H1 (cell line): ENCODE results near the gene BNC2. TPM values are rescaled to one million over a fixed set of nuclear protein-coding genes. Genes with fewer than 3 reads are reported as not detected.

Source experiments
- CTCF ChIA-PET: fragments of 300-600 bp; sonication (Branson Sonifier 250); formaldehyde crosslinking; loops from one replicate; lab custom pipeline; 2021; ENCODE audit not compliant: partially characterized antibody; lab: Charles Lee
- POLR2A ChIA-PET: fragments of 300-600 bp; sonication (Branson Sonifier 250); formaldehyde crosslinking; loops from one replicate; lab custom pipeline; 2021; ENCODE audit warnings: inconsistent platforms; ENCODE audit not compliant: partially characterized antibody; lab: Charles Lee
- DNase-seq, 2 experiments: peaks; one replicate each; pipeline versions ENCODE4 v3.0.0 to v3.0.0-alpha.2; 2010 to 2022; ENCODE audit warnings: low spot score in 2 of 2, low read depth in 1 of 2, mixed read lengths in 1 of 2
- FAIRE-seq: peaks from 2 replicates; lab custom pipeline; 2011; peaks lifted over from hg19 to GRCh38; lab: Jason Lieb, UNC
- H2AFZ ChIP-seq: 2 replicates; pipeline ENCODE4 v1.8.1; 2012; ENCODE audit warnings: low read length, inconsistent platforms
- H2AK5ac ChIP-seq: 2 replicates; pipeline ENCODE4 v1.6.1; 2013; ENCODE audit warnings: low read depth, low read length
- H2BK120ac ChIP-seq: replicated peaks from 2 replicates; pipeline ENCODE3; 2013; ENCODE audit warnings: low read depth, low read length, inconsistent platforms
- H2BK12ac ChIP-seq: 2 replicates; pipeline ENCODE4 v1.6.1; 2013; ENCODE audit warnings: low read depth, low read length
- H2BK15ac ChIP-seq: 2 replicates; pipeline ENCODE4 v1.6.1; 2013; ENCODE audit warnings: low read length
- H2BK20ac ChIP-seq: 2 replicates; pipeline ENCODE4 v1.6.1; 2013; ENCODE audit warnings: low read length
- H2BK5ac ChIP-seq: 2 replicates; pipeline ENCODE4 v1.6.1; 2013; ENCODE audit warnings: low read depth, low read length
- H3K14ac ChIP-seq: 2 replicates; pipeline ENCODE4 v1.6.1; 2013; ENCODE audit warnings: inconsistent platforms; ENCODE audit not compliant: insufficient read length
- H3K18ac ChIP-seq: 2 replicates; pipeline ENCODE4 v1.6.1; 2013; ENCODE audit warnings: low read length; ENCODE audit errors: extremely low read depth
- H3K23ac ChIP-seq: 2 replicates; pipeline ENCODE4 v1.6.1; 2013; ENCODE audit warnings: inconsistent platforms; ENCODE audit not compliant: insufficient read length
- H3K23me2 ChIP-seq: 2 replicates; pipeline ENCODE4 v1.6.1; 2013; ENCODE audit warnings: low read depth, low read length
- H3K27ac ChIP-seq: 2 replicates; pipeline ENCODE4 v1.6.1; 2011; ENCODE audit warnings: low read depth, low read length, inconsistent platforms
- H3K27me3 ChIP-seq, 4 experiments: replicated peaks in 1 of 4; 1 replicate in 1 of 4; 2 replicates in 3 of 4; pipeline versions ENCODE4 v1.6.1 to v1.8.1; 2011 to 2013; ENCODE audit warnings: low read length in 3 of 4, mild to moderate bottlenecking in 3 of 4, inconsistent platforms in 2 of 4, mixed read lengths in 2 of 4, moderate library complexity in 1 of 4; ENCODE audit not compliant: control insufficient read depth in 3 of 4, insufficient read depth in 3 of 4; ENCODE audit errors: extremely low read depth in 1 of 4
- H3K36me3 ChIP-seq, 4 experiments: 2 replicates each; pipeline versions ENCODE4 v1.6.1 to v1.8.1; 2011 to 2013; ENCODE audit warnings: mild to moderate bottlenecking in 4 of 4, low read length in 3 of 4, moderate library complexity in 2 of 4, control low read depth in 1 of 4, inconsistent platforms in 1 of 4; ENCODE audit not compliant: insufficient read depth in 4 of 4, control insufficient read depth in 2 of 4
- H3K4ac ChIP-seq: replicated peaks from 2 replicates; pipeline ENCODE3; 2013; ENCODE audit warnings: low read length, low read depth, mixed read lengths, inconsistent platforms; ENCODE audit not compliant: insufficient read length
- H3K4me1 ChIP-seq, 4 experiments: replicated peaks in 1 of 4; 1 replicate in 1 of 4; 2 replicates in 3 of 4; pipeline versions ENCODE4 v1.6.1 to v1.8.1; 2011 to 2013; ENCODE audit warnings: low read length in 3 of 4, inconsistent platforms in 2 of 4, mixed read lengths in 1 of 4; ENCODE audit not compliant: insufficient read depth in 4 of 4, control insufficient read depth in 3 of 4
- H3K4me2 ChIP-seq, 2 experiments: 2 replicates each; pipeline versions ENCODE4 v1.6.1 to v1.8.1; 2011 to 2013; ENCODE audit warnings: low read depth in 2 of 2, low read length in 2 of 2, control low read depth in 1 of 2, inconsistent platforms in 1 of 2, mild to moderate bottlenecking in 1 of 2; ENCODE audit not compliant: insufficient read depth in 1 of 2
- H3K4me3 ChIP-seq, 4 experiments: fragments of 200-600, 300-600 bp in 1 of 4; sonication (generic), shearing (Covaris generic), sonication (Bioruptor Twin) in 1 of 4; 2 replicates each; pipeline versions ENCODE4 v1.5.1 to v1.8.1; 2011 to 2016; ENCODE audit warnings: low read length in 4 of 4, low read depth in 3 of 4, control low read depth in 2 of 4, inconsistent platforms in 2 of 4, mild to moderate bottlenecking in 2 of 4, mixed read lengths in 1 of 4, moderate library complexity in 1 of 4; ENCODE audit not compliant: insufficient read depth in 2 of 4; ENCODE audit errors: extremely low read depth in 1 of 4
- H3K56ac ChIP-seq: replicated peaks from 2 replicates; pipeline ENCODE3; 2013; ENCODE audit warnings: low read depth, mild to moderate bottlenecking, mixed read lengths, low read length, inconsistent platforms; ENCODE audit not compliant: insufficient read length
- H3K79me1 ChIP-seq: 2 replicates; pipeline ENCODE4 v1.6.1; 2013; ENCODE audit warnings: low read depth, low read length, control low read depth
- H3K79me2 ChIP-seq, 2 experiments: 2 replicates each; pipeline versions ENCODE4 v1.6.1 to v1.8.1; 2012 to 2013; ENCODE audit warnings: low read length in 2 of 2, mild to moderate bottlenecking in 2 of 2, inconsistent platforms in 1 of 2; ENCODE audit not compliant: insufficient read depth in 2 of 2, control insufficient read depth in 1 of 2
- H3K9ac ChIP-seq, 4 experiments: replicated peaks in 1 of 4; 1 replicate in 1 of 4; 2 replicates in 3 of 4; pipeline versions ENCODE4 v1.6.1 to v1.8.1; 2011 to 2013; ENCODE audit warnings: low read depth in 3 of 4, low read length in 3 of 4, control low read depth in 2 of 4, mild to moderate bottlenecking in 2 of 4, moderate library complexity in 2 of 4, inconsistent platforms in 1 of 4; ENCODE audit errors: extremely low read depth in 1 of 4
- H3K9me3 ChIP-seq, 2 experiments: 2 replicates each; pipeline versions ENCODE4 v1.6.1 to v1.8.1; 2012 to 2013; ENCODE audit warnings: mild to moderate bottlenecking in 2 of 2, moderate library complexity in 2 of 2, control low read depth in 1 of 2, inconsistent platforms in 1 of 2, low read depth in 1 of 2, low read length in 1 of 2, mixed read lengths in 1 of 2; ENCODE audit not compliant: insufficient read depth in 2 of 2
- H4K20me1 ChIP-seq, 2 experiments: replicated peaks in 1 of 2; 2 replicates each; pipeline versions ENCODE3 to v1.8.1; 2011 to 2013; ENCODE audit warnings: inconsistent platforms in 2 of 2, low read length in 2 of 2, mild to moderate bottlenecking in 1 of 2; ENCODE audit not compliant: insufficient read depth in 2 of 2, control insufficient read depth in 1 of 2
- H4K5ac ChIP-seq: 2 replicates; pipeline ENCODE4 v1.6.1; 2013; ENCODE audit warnings: low read length, low read depth, mixed read lengths, inconsistent platforms; ENCODE audit not compliant: insufficient read length
- H4K8ac ChIP-seq: 2 replicates; pipeline ENCODE4 v1.8.0; 2013; ENCODE audit warnings: mild to moderate bottlenecking, moderate library complexity, low read length, inconsistent platforms; ENCODE audit not compliant: insufficient read depth; ENCODE audit errors: extremely low read depth
- H4K91ac ChIP-seq: replicated peaks from 2 replicates; pipeline ENCODE3; 2013; ENCODE audit warnings: low read length, mixed read lengths, inconsistent platforms; ENCODE audit not compliant: insufficient read length
- CHD2 ChIP-seq: IDR thresholded peaks from 2 replicates; pipeline ENCODE4 v1.6.1; 2012; ENCODE audit warnings: low read length, improper control_type of control experiment
- EP300 ChIP-seq, 2 experiments: IDR thresholded peaks; 1 replicate in 1 of 2; 2 replicates in 1 of 2; pipeline ENCODE4 v1.6.1; 2011 to 2012; ENCODE audit warnings: low read depth in 2 of 2, low read length in 2 of 2, mild to moderate bottlenecking in 2 of 2, borderline replicate concordance in 1 of 2, inconsistent platforms in 1 of 2, moderate library complexity in 1 of 2
- HDAC2 ChIP-seq, 2 experiments: fragments of 300-600 bp in 1 of 2; sonication (generic) in 1 of 2; IDR thresholded peaks; 2 replicates each; pipeline ENCODE4 v1.6.1; 2011 to 2012; ENCODE audit warnings: low read depth in 2 of 2, low read length in 2 of 2, mild to moderate bottlenecking in 2 of 2, moderate library complexity in 2 of 2, borderline replicate concordance in 1 of 2, inconsistent platforms in 1 of 2
- JUN ChIP-seq: IDR thresholded peaks from 2 replicates; pipeline ENCODE4 v1.6.1; 2011; ENCODE audit warnings: low read depth, mild to moderate bottlenecking, improper control_type of control experiment, low read length
- TAF1 ChIP-seq: IDR thresholded peaks from 2 replicates; pipeline ENCODE4 v1.6.1; 2011; ENCODE audit warnings: mild to moderate bottlenecking, low read depth, low read length
- TEAD4 ChIP-seq: IDR thresholded peaks from 2 replicates; pipeline ENCODE4 v1.6.1; 2012; ENCODE audit warnings: low read depth, low read length, inconsistent platforms, mixed read lengths
- ZNF274 ChIP-seq: IDR thresholded peaks from 2 replicates; pipeline ENCODE4 v1.7.0; 2012; ENCODE audit warnings: low read length, borderline replicate concordance; ENCODE audit errors: extremely low read depth
- WGBS, 2 experiments: shearing (Covaris generic) in 1 of 2; methylation state at CpG; one replicate each; pipeline versions ENCODE4 v1.1.6 to v1.1.7; 2013 to 2015; ENCODE audit warnings: low lambda C conversion rate in 2 of 2, mixed read lengths in 2 of 2, inconsistent platforms in 1 of 2, low coverage in 1 of 2, missing lambda C conversion rate in 1 of 2; ENCODE audit not compliant: insufficient replicate concordance in 2 of 2, insufficient coverage in 1 of 2, insufficient read length in 1 of 2; ENCODE audit errors: extremely low coverage in 1 of 2, missing lambda C conversion rate in 1 of 2; 5-methylcytosine and 5-hydroxymethylcytosine counted together
- polyA plus RNA-seq, 7 experiments: library from polyadenylated mRNA; depleted of rRNA in 3 of 7; stranded (reverse) in 5 of 7; unstranded in 2 of 7; fragments of >200 nt in 5 of 7; fragments of 200-250 nt in 2 of 7; gene quantifications; 1 replicate in 5 of 7; 2 replicates in 1 of 7; 4 replicates in 1 of 7; pipeline versions ENCODE4 v1.2.1 to v1.2.3, GENCODE V29; 2011 to 2013; ENCODE audit warnings: missing spikeins in 2 of 7, mixed read lengths in 2 of 7
- total RNA-seq: library from RNA; stranded (reverse); fragmentation: NEBNext Ultra II Directional; extraction: Animal tissue kit (Norgen Biotek cat#: 25700); gene quantifications from 2 replicates; pipeline ENCODE4 v1.2.1, GENCODE V29; 2021
- TF ChIP-seq, protein P1 (sequence below): IDR thresholded peaks from 2 replicates; pipeline ENCODE4 v1.6.1; 2012; ENCODE audit warnings: low read length, inconsistent platforms
- TF ChIP-seq, protein P2 (sequence below): IDR thresholded peaks from 2 replicates; pipeline ENCODE4 v1.6.1; 2012; ENCODE audit warnings: inconsistent platforms

BNC2 gene
- total and polyA plus RNA-seq, 2 of the 8 experiments (the other 6 are each of a cell fraction or from before 2014, with no cell fraction given) = 16.0 to 26.8 TPM

DNA sequence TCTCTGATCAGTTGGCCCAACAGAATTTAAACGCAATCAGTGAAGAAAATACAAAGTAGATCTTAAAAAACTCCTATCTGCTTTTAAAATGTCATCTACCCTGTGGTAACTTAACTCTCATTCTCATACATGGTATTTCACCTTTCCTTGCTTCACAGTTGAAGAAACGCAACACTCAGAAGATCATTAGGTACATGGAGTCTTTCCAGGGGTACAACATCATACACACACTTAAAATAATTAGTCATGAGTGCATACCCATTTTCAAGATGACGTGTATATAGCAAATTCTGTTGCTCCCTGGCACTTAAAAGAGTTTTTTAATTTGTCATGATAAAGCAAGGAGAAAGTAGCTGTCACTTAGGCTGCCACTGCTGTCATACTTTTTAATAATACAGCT is 259.9 kb downstream of the BNC2 start:
- no peak overlapping the region for H3K27ac ChIP-seq
- no peak overlapping the region for H3K23ac ChIP-seq
- no peak overlapping the region for H3K56ac ChIP-seq
- no peak overlapping the region for H3K9ac ChIP-seq
- no peak overlapping the region for H2BK120ac ChIP-seq
- H3K9me3 ChIP-seq = no peaks in the 10 kb centered on the region
- TF ChIP-seq EP300 (IDR thresholded peaks at IDR 0.05; ENCODE audit: borderline replicate concordance in 1 of 2, low read depth in 2 of 2, low read length in 2 of 2) = no peak
- no peak for TF ChIP-seq HDAC2 (IDR thresholded peaks at IDR 0.05; ENCODE audit: borderline replicate concordance in 1 of 2, low read depth in 2 of 2, low read length in 2 of 2)
- no peak for TF ChIP-seq JUN
- TF ChIP-seq, protein P1, sequence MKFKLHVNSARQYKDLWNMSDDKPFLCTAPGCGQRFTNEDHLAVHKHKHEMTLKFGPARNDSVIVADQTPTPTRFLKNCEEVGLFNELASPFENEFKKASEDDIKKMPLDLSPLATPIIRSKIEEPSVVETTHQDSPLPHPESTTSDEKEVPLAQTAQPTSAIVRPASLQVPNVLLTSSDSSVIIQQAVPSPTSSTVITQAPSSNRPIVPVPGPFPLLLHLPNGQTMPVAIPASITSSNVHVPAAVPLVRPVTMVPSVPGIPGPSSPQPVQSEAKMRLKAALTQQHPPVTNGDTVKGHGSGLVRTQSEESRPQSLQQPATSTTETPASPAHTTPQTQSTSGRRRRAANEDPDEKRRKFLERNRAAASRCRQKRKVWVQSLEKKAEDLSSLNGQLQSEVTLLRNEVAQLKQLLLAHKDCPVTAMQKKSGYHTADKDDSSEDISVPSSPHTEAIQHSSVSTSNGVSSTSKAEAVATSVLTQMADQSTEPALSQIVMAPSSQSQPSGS = no peak
- TF ChIP-seq ZNF274 = no peak
- no peak for TF ChIP-seq CHD2
- no peak for TF ChIP-seq TAF1
- TF ChIP-seq, protein P2, sequence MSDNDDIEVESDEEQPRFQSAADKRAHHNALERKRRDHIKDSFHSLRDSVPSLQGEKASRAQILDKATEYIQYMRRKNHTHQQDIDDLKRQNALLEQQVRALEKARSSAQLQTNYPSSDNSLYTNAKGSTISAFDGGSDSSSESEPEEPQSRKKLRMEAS = no peak
- TF ChIP-seq TEAD4 = no peak
- H4K91ac ChIP-seq = no peak overlapping the region
- H3K79me1 ChIP-seq = no peaks in the 10 kb centered on the region; the same call in 1 of the 2 replicates
- no peak overlapping the region for H4K5ac ChIP-seq
- 63% methylated on average over 3 of the region's 3 CpGs; no CpG with 5 or more reads in 1 of the 2 experiments for WGBS, 2 experiments
- H4K20me1 ChIP-seq = no peaks in the 10 kb centered on the region
- H2BK15ac ChIP-seq = no peak overlapping the region
- no peaks in the 10 kb centered on the region for H3K36me3 ChIP-seq
- H3K14ac ChIP-seq = no peak overlapping the region
- H2BK12ac ChIP-seq = no peak overlapping the region
- CTCF ChIA-PET = no interaction called here
- no peak overlapping the region for H4K8ac ChIP-seq
- no peak overlapping the region for H3K18ac ChIP-seq
- H3K4me1 ChIP-seq = peaks cover 0 to 9% (median 7%) of the 10 kb centered on the region in 4 experiments; a peak in 4 of 7 replicates
- POLR2A ChIA-PET = no interaction called here
- no peak overlapping the region for H2AFZ ChIP-seq
- DNase-seq (no peak), FAIRE-seq (no peak)
- no peak overlapping the region for H2BK20ac ChIP-seq
- no peaks in the 10 kb centered on the region for H3K27me3 ChIP-seq
- H3K4me3 ChIP-seq = no peak overlapping the region
- no peak overlapping the region for H2AK5ac ChIP-seq
- peaks cover 0 to 9% of the 10 kb centered on the region in 2 experiments; a peak in 1 of 4 replicates for H3K79me2 ChIP-seq
- H3K4ac ChIP-seq = no peak overlapping the region
- no peak overlapping the region for H2BK5ac ChIP-seq
- no peaks in the 10 kb centered on the region; the same call in 1 of the 2 replicates for H3K23me2 ChIP-seq
- no peak overlapping the region for H3K4me2 ChIP-seq
